Measurements from ENCODE around the gene VANGL1.

Gene VANGL1

DNA sequence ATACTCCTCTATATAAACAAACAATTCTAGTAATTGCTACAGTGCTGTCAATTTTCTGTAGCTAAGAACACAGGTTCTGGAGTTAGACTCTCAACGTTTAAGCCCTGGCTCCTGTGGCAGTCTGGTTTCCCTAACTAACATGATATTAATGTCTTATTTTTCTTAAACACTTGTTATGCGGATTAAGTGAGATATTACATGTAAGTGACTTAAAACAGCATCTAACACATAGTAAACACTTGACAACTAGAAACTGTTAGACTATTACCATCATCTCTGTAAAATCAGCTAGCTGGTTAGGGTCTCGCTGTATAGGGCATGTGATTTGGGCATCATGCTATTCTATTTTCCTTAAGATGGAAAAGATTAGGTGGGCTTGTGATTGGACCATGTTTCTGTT is 2.3 kb downstream of the VANGL1 start:
- no peak for DNase-seq

DNA sequence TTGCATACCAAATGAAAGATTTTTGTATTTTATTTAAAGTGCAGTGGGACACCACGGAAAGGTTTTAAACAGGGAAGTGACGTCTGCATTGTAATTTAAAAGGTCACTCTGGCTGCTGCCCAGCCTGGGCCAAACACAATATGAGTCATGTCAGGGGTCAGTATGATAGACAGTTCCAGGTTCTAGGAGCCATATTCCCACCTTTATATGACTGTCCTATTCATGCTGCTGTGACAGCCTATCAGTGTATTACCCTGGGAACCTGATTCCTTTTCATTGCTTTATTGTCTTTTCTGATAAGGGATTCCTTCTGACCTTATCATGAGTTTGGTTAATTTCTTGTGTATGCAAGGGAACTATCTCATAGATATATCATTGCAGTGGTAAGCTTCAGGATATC is 5.3 kb downstream of the VANGL1 start:
- no peak for DNase-seq

DNA sequence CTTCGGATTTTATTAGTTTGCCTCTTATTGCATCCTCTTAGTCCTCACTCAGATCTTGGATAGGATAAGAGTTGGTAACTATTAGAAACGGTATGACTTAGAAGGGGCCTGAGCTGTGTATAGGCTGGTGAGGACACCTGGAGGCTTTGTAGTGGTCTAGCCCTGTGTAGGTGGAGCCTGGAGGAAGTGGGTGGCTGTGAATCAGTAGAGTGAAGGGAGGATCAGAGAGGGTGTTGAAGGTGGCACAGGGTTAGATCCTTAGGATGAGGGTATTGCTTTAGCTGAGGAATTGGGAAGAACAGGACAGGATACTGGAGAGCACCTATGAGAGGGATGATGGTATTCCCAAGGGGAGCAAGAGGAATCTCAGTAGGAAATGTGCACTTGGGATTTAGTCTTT is 5.7 kb downstream of the VANGL1 start:
- peak; percentile 3 for DNase-seq

DNA sequence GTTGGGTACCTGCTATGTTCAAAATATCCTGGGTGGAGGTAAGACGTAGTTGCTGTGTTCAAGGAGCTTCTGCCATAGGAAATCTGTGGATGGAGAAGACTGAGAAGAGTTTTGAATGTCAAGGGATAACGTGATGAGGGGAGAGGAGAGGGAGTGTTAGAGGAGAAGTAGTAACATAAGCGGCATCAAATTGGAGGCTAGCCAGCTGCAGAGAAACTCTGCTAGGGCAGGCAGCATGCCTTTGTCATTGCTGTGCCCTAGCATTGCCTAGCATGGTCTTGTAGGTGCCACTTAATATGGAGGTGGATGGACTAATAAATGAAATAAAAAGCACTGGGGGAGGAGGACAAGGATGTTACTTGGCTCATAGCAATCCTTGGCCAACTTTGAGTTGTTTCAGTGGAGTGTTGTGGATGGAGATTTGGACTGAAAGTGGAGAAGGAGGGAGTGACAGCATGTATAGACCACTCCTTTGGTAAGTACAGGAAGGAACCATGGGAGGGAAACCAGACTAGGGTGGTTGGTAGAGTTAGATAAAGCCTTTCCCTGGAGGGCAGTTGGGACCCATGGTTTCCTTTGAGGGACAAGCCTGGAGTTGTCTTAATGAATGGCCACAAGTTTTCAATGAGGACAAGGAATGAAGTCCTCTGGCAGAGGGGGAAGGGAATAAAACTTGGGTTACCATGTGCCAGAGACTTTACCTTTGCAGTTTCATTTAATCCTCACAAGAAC is 6.3 kb downstream of the VANGL1 start:
- no peak for DNase-seq

DNA sequence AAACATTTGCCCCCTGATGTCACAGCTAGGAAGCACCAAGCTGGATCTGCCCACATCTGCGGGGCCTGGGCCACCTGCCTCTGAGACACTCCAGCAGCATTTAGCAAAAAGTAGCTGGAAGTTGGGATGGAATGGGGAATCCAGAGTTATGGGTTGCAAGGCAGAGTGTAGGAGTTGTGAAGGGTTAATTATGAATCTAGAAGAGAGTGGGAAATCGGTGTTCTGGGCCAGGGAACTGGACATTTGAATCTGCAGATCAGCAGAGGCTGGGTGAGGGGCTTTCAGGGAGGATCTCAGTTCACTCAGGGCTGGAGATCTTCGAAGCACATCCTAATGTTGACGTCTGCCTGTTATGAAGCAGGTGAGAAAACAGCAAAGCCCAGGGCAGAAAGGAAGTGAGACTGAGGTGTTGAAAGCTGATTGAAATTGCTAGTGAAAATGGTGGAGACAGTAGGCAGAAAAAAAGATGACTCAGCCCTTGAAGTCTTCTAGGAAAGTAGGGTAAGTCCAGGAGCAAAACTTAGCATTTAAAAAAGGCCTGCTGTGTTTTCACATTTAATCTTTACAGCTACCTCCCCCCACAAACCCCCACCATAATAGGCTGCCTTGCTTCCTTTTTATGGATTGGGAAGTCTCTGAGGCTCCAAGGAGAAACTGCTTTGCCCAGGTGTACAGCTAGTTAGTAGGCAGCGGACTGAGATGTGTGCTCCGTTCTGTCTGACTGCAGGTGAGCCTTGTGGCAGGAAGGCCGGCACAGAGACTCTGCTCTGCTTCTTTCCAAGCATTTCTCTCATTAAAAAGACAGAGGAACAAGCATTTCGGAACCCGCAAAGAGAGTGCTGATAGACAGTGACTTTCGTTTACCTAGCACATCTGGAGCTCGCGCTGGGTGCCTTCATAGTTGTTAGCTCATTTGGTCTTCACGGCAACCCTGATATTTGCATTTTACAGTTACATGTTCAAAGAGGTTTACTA is 7.2 kb downstream of the VANGL1 start:
- no peak for DNase-seq

DNA sequence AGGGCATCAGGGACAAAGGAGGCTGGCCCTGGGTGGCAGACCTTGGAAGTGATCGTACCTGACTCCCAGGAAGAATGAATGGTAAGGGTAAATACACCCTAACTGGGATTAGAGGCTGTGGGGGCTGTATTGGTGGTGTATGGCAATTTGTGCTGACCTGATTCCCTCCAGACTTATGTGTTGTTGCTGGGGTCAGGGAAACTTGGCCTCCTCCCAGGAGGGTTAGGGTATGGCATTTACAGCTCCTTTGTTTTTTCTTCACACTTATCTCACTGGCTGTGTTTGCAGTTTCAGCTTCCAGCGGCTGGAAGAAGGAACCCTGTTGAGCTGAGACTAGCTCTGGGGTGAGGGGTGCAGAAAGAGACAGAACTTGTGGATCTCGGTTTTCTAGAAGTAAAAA is 8.2 kb downstream of the VANGL1 start:
- no peak for DNase-seq

DNA sequence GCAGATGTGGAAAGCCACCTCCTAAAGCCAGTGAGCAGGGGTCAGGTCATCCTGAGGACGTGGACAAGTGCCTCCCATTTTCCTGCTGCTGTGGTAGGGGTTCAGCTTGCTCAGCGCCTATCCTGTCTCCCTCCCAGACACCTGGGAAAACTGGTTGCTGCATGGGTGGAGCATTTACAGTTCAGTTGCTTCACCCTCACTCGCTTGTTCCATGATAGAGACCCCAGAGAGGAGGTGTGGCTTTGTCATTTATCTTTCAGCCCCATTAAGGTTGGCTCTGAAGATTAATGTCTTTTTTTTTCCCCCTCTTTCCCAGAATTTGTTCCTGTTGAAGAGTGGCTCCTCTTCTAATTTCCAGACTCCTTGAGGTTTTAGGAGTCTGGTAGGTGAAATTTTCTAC is 9.2 kb downstream of the VANGL1 start:
- DNase-seq: no peak

DNA sequence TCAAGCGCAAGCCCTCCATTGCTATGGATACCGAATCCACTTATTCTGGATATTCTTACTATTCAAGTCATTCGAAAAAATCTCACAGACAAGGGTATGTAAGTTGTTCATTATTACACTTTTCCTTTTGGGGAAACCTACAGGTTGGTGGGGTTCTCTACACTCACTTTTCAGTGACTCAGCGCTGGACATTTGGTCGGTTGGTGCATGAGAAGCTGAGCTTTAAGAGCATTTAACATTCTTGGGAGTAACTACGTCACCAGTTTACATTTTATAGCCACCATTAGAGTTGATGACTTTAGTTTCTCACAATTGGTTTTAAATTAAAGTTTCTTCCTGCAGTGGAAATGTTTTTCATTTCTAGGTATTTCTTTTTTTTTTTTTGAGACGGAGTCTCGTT is 9.6 kb downstream of the VANGL1 start:
- DNase-seq: no peak

DNA sequence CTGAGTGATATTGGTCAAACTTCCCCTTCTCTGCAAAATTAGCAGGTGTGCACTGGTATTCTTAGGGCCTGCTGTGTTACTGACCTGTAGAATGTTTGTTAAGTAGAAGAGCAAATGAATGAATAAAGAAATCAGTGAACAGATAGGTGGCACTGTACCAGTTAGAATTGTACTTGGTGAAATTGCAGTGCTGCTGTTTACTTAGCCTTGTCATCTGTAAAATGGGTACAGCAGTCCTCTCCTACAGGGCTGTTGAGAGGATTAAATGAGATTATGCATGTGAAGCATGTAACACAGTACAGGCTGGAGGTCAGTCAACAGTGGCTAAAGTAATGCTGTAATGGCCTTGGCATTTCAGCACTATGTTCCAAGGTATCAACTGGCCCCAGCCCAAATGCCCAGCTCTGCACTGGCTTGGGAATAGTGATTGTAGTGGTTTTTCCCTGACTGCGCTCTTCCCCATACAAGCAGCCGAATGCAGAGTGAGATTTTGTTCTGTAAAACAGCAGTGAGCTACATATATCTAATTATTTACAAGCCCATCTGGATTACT is 10.5 kb downstream of the VANGL1 start:
- no peak for DNase-seq

DNA sequence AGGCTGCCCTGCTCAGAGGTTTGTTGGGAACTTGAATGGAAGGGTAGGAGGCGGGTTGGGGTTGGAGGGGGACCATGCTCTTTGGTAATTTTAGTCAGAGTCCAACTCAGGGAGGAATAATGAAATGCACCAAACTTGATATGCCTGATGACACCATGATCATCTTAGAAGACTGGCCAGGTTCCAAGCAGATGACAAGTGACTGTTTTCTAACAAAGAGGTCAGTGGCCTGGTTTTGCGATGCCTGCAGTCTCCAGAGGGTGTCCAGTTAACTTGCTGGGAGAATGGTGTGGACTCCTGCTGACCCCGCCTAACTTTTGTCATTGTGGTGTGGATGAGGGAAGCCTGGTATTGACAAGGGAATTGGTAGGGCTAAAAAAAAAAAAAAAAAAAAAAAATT is 12.4 kb downstream of the VANGL1 start:
- DNase-seq: no peak

DNA sequence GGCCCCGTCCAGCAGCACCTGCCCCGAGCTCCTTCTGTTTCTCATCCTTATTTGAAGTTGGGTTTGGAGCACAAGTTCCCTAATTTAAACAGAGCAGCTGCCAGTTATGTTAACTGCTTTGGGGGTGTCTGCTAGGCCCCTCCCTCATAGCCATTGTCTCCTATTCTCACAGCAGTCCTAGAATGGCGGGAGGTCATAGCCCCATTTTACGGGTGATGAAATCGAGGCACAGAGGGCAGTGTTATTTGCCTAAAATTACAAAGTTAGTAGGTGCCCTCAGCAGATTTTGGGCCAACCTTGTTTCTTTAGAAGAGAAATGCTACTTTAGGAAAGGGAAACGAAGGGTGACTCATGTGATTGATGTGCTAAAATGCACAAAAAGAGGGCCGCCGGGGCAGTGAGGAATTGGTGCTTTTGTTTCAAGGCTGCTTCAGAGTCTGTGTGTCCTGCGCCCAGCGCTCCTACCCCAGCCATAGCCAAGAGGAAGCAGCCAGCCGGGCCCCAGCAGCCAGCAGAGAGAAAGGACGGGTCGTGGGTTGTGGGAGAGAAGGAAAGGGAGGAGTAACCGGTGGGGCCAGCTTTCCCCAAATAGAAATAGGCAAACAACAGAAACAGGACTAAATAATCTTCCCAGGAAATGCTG is 13.0 kb downstream of the VANGL1 start:
- no peak for DNase-seq

DNA sequence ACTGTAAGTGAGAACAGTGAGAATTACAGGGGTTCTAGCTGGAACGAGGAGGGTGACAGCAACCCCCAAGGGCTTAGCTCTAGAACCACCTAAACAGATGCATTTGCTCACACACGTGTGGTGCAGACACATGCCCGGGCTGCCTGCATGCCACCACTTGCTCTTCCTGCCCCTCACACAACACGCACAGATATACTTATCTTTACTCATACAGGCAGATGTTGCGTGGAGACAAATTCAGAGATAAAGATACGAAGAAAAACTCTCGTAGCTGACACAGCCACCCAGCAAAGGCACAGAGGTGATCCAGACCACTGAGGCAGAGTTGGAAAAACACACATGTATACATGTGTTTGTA is 13.5 kb downstream of the VANGL1 start:
- DNase-seq: no peak

DNA sequence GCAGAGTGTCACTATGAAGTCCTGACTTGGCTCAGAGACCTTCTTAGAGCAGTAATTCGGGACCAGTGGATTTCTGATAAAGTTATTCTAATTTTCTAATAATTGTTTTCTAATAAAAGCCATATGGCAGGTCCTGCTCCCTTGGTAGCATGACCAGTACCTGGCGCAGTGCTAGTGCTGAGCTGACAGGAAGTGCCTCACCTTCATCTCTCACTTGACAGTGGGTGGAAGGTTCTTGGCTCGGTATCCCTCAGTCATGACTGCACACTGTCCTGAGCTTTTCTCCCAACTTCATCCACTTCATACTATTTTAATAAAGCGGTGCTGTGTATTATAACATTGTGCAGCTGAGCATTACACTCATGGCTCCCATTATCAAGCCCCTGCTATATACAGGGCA is 14.1 kb downstream of the VANGL1 start:
- DNase-seq: no peak

DNA sequence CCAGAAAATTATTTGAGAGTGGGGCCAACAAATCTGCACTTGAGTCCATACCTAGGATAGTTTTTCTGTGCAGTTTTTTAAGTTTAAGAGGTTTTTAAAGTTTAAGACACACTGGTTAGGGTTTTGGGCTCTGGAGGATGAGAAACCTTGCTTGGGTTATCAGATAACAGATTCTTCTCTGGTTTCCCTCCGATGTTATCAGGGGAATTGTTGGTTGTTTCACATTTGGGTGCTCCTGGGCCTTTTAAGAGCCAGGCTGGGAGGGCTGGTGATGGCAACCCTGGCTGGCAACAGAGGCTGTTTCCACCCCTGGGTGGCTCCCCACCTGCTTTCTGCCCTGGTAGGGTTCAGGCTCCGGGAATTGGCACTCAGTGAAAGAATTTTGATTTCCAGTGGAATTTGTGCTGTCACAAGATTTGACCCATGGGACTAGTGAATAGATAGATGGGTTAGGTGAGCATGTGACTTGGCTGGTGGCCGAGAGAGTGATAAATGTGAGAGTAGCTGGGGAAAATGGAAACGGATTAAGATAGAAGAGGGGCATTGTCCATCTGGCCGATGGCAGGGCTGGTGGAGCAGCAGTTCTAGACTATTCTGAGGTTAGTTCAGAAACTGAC is 14.8 kb downstream of the VANGL1 start:
- no peak for DNase-seq

DNA sequence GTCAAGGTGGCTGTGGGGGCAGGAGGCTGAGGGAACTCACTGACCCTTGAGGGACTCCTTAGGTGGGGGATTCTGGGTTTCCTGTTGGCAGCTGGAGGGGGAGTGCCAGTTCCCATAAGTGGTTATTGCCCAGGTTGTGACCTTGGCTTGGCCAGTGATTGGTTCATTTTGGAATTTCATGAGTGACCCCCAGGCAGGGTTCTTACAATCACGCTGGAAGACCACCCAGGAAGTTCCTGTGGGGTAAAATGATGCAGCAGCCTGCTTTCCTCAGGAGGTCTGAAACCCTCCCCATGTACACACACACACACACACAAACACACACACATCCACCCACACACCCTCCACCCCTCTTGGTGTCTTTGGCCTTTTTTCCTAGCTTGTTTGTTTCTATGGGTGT is 16.9 kb downstream of the VANGL1 start:
- no peak for DNase-seq

DNA sequence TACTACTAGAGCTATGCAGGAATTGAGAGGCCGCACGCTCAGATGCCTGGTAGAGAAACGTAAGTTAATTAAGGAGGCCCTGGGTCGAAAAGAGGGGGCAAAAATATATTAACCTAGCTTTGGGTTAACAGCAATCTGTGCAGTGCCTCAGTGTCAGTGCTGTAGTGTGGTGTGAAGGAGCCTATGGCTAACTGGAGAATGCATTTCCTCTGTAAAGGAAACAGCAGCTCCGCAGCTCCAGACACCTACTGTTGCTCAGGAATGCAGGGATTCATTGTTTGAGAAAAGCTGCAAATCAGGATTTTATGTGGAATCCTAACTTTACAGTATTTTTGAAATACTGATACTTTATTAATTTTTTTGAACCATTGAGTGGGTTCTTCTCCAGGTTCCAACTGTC is 18.4 kb downstream of the VANGL1 start:
- DNase-seq: no peak

DNA sequence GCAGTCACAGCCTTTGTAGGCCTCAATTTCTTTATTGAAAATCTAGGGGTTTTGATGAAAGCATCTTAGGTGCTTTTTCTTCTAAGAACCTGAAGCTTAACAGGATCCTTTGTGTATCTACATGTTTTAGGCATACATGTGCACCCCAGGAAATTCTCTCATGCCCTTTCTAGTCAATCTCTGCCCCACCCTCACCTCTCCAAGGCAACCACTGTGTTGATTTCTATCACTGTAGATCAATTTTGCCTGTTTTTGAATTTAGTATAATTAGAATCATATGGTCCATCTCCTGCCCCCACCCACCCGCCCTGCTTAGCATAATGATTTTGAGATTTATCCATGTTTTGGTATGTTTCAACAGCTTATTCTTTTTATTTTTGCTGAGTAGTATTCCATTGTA is 19.4 kb downstream of the VANGL1 start:
- DNase-seq: no peak

DNA sequence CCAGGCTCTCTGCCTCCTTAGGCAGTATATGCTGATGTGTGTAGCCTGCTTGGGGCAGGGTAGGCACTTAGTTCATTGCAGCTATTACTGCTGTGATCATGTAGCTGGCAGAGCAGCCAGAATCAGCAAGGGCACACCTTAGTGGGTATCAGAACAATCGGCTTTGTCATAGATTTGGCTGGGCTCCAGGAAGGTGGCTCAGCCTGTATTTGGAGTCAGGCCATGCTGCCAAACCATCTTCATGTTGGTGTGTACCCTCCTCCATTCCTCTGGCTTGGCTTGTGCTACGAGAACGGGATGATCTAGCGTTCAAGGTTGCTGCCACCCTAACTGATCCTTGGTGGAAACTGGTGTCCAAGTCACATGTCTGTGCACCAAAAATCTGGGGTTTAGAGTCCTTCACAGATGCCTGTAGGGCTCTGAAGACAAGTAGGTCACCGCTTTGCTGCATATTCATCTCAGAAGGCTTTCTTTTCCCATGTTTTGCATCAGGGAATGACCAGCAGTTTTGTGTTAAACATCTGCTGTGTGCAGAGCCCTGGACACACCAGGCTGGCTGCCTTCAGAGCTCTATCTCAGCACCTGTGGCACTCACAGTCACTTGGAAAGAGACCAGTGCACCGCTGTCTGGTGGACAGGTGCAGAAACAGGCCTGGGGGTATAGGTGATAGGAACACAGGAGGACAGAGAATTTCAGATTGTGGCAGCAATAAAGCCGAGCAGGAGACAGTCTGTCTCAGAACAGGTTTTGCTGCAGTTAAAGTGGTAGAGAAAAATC is 23.7 kb downstream of the VANGL1 start:
- DNase-seq: no peak

DNA sequence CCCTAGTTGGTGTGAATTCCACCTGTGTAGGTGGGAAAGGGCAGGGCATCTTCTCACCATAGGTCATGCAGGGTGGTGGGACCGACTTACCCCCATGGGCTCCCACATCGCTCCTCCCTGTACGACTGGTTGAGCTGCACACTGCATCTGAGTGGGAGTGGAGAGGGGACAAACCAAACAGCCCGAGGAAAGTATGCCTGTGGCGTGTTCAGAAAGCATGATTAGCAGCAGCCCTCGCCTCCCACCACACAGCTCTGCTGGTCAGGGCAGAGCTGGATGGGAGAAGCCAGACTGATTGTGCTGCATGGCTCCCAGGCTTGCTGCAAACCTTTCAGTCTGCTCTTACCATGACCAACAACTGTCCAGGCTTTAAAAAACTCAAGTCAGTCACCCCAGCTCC is 24.4 kb downstream of the VANGL1 start:
- no peak for DNase-seq

DNA sequence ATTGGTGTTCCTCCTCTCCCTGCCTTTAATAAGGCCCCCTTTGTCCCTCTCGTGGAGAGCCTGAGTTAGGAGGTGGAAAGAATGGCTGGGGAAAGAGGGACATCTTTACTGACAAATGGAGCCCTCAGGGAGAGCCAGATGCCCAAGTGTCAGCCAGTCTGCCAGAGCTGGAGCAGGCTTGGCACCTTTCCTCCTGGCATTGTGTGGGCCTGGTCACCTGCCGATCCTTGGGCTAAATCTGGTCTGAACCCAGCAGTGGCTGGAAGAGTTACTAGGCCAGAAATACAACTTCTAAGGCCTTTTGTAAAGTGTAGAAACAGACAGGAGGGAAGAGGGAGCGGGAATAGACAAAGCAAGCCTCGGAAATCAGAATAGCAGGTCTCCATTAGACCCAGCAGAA is 24.9 kb downstream of the VANGL1 start:
- DNase-seq: no peak

DNA sequence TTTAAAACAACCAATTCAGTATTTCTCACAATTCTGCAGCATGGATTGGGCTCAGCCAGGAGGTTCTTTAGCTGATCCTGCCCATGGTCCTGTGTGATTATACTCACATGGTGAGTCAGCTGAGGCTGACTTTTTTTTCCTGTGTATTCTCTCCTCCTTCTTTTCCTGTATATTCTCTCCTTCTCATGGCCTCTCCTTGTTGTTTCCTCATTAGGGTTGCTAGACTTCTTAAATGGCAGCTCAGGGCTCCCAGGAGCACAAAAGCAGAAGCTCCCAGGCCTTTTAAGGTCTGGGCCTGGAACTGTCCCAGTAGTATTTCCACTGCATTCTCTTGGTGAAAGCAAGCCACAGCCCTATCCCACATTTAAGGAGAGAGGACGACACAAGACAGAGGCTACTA is 26.8 kb downstream of the VANGL1 start:
- DNase-seq: no peak

DNA sequence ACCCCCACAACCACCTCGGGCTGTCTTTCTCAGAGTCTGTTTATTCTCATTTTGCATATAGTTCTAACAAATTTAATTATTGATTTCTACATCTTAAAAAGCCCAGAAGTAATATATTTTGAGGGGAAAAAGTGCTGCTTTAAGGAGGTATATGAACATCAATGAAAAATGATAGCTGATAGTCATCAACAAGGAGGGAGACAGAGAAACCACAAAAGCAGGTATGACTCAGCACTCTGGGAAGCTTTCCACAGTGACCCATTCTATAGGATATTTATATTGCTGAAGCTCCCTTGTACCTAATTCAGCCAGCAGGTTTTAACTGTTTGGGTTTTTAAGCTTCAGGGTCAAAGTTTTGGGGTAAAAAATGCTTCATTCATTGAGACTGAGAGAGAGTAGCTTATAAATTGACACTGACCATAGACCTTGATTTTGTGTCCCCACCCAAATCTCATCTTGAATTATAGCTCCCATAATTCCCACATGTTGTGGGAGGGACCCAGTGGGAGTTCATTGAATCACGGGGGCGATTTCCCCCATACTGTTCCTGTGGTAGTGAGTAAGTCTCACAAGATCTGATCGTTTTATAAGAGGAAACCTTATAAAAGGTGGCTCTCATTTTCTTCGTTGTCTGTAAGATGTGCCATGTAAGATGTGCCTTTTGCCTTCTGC is 27.4 kb downstream of the VANGL1 start:
- no peak for DNase-seq

Measured in central memory CD4-positive, alpha-beta T cell (primary cell).